ENCODE measurements around the gene TARBP1.

DNA sequence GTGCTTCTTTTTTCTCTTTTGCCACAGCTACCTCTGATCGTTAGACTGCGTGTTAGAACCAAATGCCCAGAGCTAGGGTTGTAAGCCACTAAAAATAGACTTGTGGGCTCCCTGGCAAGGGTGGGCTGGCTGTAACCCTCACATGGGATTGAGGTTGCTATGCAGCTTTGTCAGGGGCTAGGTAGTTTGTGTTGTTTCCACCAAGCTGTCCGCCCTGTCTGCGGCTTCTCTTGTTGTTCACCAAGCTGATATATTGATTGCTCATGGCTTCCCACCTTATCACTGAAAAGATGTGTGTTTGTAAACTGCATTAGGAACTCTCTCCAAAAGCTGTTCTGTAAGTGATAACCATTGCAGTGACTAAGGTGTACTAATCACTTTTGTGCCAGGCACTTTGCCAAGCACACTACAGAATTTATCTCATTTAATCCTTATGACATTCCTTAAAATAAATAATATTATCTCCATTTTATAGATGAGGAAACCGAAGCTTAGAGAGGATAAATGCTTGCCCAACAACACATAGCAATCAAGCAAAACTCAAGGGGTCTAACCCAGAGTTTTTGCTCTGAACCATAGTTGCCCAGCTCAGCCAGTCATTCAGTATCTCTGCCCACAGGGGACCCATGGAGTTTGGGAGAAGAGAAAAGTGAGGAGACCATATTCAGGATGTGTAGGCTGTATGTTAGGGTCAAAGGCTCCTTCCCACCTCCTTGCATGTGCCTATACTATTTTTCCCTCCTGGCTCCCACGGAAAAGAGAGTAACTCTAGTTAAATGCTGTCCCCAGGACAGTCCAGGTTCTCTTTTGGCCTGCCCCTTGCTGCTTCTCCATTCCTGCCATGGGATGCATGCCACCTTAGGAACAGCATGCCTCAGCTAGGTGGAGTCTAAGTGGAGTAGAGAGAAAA lies 42.2 kb upstream of the TARBP1 start:
- TF ChIP-seq ZNF274 (IDR thresholded peaks at IDR 0.05; ENCODE audit: low read depth, low read length), result no peak
- TF ChIP-seq YY1 (IDR thresholded peaks at IDR 0.05; ENCODE audit: insufficient read depth, insufficient read length), result no peak
- TF ChIP-seq SUZ12 (IDR thresholded peaks at IDR 0.05; ENCODE audit: extremely low read depth, insufficient read depth, insufficient read length), result no peak

Measured in NT2/D1 (cell line).